Activated CD4-positive, alpha-beta T cell treated with anti-CD3 and anti-CD28 coated beads, Interleukin-2, amount 50 U/mL, for 16 hours (primary cell): ENCODE data around the gene NDUFS6.

ENCODE experiments used
- DNase-seq: peaks from one replicate; pipeline ENCODE4 v3.0.0-alpha.2; 2020

NDUFS6 gene

GRCh38 chr5:1801222-1801966, at the start of gene NDUFS6:
TSS of gene NDUFS6 (plus strand) at chr5:1801407. CDS start at chr5:1801418, 11 bp downstream.
- DNase-seq = peak; percentile 82

GRCh38 chr5:1751864-1752822, 49.1 kb upstream of the NDUFS6 start:
- DNase-seq = no peak

- DNase-seq = no peak
These were observed 48.3 kb upstream of the NDUFS6 start for GRCh38 chr5:1752881-1753280.

GRCh38 chr5:1753490-1753889, 47.7 kb upstream of the NDUFS6 start:
- DNase-seq = no peak

- DNase-seq = no peak
These were observed 46.5 kb upstream of the NDUFS6 start for GRCh38 chr5:1754531-1755220.

GRCh38 chr5:1755321-1755949, 45.8 kb upstream of the NDUFS6 start:
- no peak for DNase-seq

- no peak for DNase-seq
These were observed 44.7 kb upstream of the NDUFS6 start for GRCh38 chr5:1756481-1756880.

GRCh38 chr5:1757511-1757910, 43.7 kb upstream of the NDUFS6 start:
- no peak for DNase-seq

- no peak for DNase-seq
These were observed 42.6 kb upstream of the NDUFS6 start for GRCh38 chr5:1758574-1758973.

- no peak for DNase-seq
These were observed 41.7 kb upstream of the NDUFS6 start for GRCh38 chr5:1759378-1759970.

GRCh38 chr5:1760231-1760630, 41.0 kb upstream of the NDUFS6 start:
- no peak for DNase-seq

GRCh38 chr5:1760656-1761452, 40.4 kb upstream of the NDUFS6 start:
- DNase-seq = no peak

- DNase-seq = no peak
These were observed 39.8 kb upstream of the NDUFS6 start for GRCh38 chr5:1761453-1761755.

- no peak for DNase-seq
These were observed 38.9 kb upstream of the NDUFS6 start for GRCh38 chr5:1762121-1762882.

- DNase-seq = no peak
These were observed 38.2 kb upstream of the NDUFS6 start for GRCh38 chr5:1762883-1763547.

- DNase-seq = peak; percentile 23
These were observed 37.7 kb upstream of the NDUFS6 start for GRCh38 chr5:1763548-1763911.

- DNase-seq = no peak
These were observed 37.1 kb upstream of the NDUFS6 start for GRCh38 chr5:1763960-1764605.

GRCh38 chr5:1764606-1764960, 36.6 kb upstream of the NDUFS6 start:
- DNase-seq = no peak

GRCh38 chr5:1765141-1765879, 35.9 kb upstream of the NDUFS6 start:
- no peak for DNase-seq
